HUES48 (cell line): ENCODE measurements around the gene ZNF502.
"Not testable (repeated sequence)": the region's sequence is repeated elsewhere in the genome, so short reads cannot be mapped to it uniquely, and the experiment has no call there.

ENCODE experiments used
- H3K27ac ChIP-seq: one replicate; pipeline ENCODE4 v1.7.0; 2013; ENCODE audit warnings: low read depth, low read length, inconsistent platforms
- H3K27me3 ChIP-seq: 2 replicates; pipeline ENCODE4 v1.6.1; 2013; ENCODE audit warnings: mild to moderate bottlenecking, low read length; ENCODE audit not compliant: control insufficient read depth, insufficient read depth
- H3K36me3 ChIP-seq: 2 replicates; pipeline ENCODE4 v1.6.1; 2013; ENCODE audit warnings: low read length; ENCODE audit not compliant: control insufficient read depth, insufficient read depth
- H3K4me1 ChIP-seq: 2 replicates; pipeline ENCODE4 v1.6.1; 2013; ENCODE audit warnings: mild to moderate bottlenecking, low read length; ENCODE audit not compliant: control insufficient read depth, insufficient read depth
- H3K4me3 ChIP-seq: 2 replicates; pipeline ENCODE4 v1.5.1; 2013; ENCODE audit warnings: mild to moderate bottlenecking, low read depth, low read length
- H3K9ac ChIP-seq: 2 replicates; pipeline ENCODE4 v1.6.1; 2013; ENCODE audit warnings: mild to moderate bottlenecking, low read depth, low read length, moderate library complexity
- H3K9me3 ChIP-seq: 2 replicates; pipeline ENCODE4 v1.6.1; 2013; ENCODE audit warnings: low read length; ENCODE audit not compliant: control insufficient read depth, insufficient read depth

The ZNF502 gene

GRCh38 chr3:44712455-44713075 is at the start of gene ZNF502:
Gene ZNF502 (plus strand): TSS chr3:44712660. CDS start chr3:44720262, 7,602 bp downstream.
- Histone ChIP-seq H3K36me3 (0 out of 2 replicates have a peak, but pooled peaks cover 3% of the 10 kb centered on the region), H3K9me3 (peaks cover 66% of the 10 kb centered on the region), H3K27ac (no peak within 1 kb of the TSS), H3K4me1 (no peaks in the 10 kb centered on the region), H3K9ac (peak within 1 kb of the TSS; percentile 67; the same call in 1 of the 2 replicates), H3K27me3 (no peaks in the 10 kb centered on the region), H3K4me3 (peak within 1 kb of the TSS; percentile 90)

GRCh38 chr3:44665173-44665572 is 47.3 kb upstream of the ZNF502 start:
- H3K36me3 ChIP-seq, result peaks cover 19% of the 10 kb centered on the region
- no peak overlapping the region for H3K4me3 ChIP-seq
- H3K9ac ChIP-seq, result no peak overlapping the region
- no peaks in the 10 kb centered on the region for H3K27me3 ChIP-seq
- no peak overlapping the region for H3K27ac ChIP-seq
- H3K9me3 ChIP-seq, result no peaks in the 10 kb centered on the region
- no peaks in the 10 kb centered on the region for H3K4me1 ChIP-seq

DNA sequence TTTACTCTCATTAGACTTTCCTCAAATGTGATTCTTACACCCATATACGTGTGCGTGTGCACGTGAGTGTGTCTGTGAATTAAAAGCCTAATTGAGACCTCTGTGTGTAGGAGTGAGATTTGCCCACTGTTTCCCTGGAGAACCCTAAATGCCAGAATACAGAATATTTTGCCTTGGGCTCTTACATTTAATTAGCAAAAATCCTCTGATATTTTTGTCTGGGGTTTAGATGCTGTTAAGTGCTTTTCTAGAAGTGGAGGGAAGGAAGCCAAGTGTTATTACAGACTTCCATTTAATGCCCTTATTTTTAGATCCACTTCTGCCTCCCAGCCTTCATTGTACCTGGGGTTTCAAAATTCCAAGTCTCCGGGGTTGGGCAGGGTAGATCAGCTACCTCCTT is 46.1 kb upstream of the ZNF502 start:
- no peak overlapping the region for H3K4me3 ChIP-seq
- peaks cover 8% of the 10 kb centered on the region; the same call in 1 of the 2 replicates for H3K36me3 ChIP-seq
- H3K27me3 ChIP-seq, result no peaks in the 10 kb centered on the region
- no peaks in the 10 kb centered on the region for H3K9me3 ChIP-seq
- H3K4me1 ChIP-seq, result no peaks in the 10 kb centered on the region
- no peak overlapping the region for H3K9ac ChIP-seq
- H3K27ac ChIP-seq, result no peak overlapping the region

DNA sequence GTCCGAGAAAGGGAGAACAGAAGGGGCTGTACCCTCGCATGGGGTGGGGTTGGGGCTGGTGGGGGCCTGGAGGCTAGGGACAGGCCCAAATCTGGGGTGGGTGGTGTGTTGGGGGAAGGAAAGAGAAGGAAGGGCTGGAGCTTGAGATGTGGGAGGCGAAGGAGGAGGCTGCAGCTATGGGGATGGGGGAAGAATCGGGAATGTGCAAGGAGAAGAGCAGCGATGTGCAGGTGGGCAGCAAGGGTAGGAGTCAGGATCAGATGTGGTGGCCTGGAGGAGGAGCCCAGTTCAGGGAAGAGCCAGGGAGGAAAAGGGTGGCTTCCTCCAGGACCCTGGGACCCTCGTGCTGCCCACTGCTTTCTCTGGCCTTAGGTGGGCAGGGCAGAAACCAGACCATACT is 42.7 kb upstream of the ZNF502 start:
- H3K9me3 ChIP-seq, result no peaks in the 10 kb centered on the region
- no peaks in the 10 kb centered on the region for H3K4me1 ChIP-seq
- no peak overlapping the region for H3K4me3 ChIP-seq
- no peaks in the 10 kb centered on the region for H3K27me3 ChIP-seq
- no peaks in the 10 kb centered on the region for H3K36me3 ChIP-seq
- no peak overlapping the region for H3K27ac ChIP-seq
- H3K9ac ChIP-seq, result no peak overlapping the region

GRCh38 chr3:44673466-44673865 is 39.0 kb upstream of the ZNF502 start:
- not testable (repeated sequence) for H3K4me3 ChIP-seq, H3K9ac ChIP-seq, H3K27me3 ChIP-seq, H3K36me3 ChIP-seq, H3K27ac ChIP-seq, H3K4me1 ChIP-seq, H3K9me3 ChIP-seq

- peaks cover 3% of the 10 kb centered on the region for H3K9me3 ChIP-seq
- no peaks in the 10 kb centered on the region for H3K4me1 ChIP-seq
- H3K36me3 ChIP-seq, result no peaks in the 10 kb centered on the region
- H3K27me3 ChIP-seq, result no peaks in the 10 kb centered on the region
- no peak overlapping the region for H3K4me3 ChIP-seq
- H3K27ac ChIP-seq, result no peak overlapping the region
- H3K9ac ChIP-seq, result no peak overlapping the region
These were observed 38.2 kb upstream of the ZNF502 start for GRCh38 chr3:44674211-44674610.

DNA sequence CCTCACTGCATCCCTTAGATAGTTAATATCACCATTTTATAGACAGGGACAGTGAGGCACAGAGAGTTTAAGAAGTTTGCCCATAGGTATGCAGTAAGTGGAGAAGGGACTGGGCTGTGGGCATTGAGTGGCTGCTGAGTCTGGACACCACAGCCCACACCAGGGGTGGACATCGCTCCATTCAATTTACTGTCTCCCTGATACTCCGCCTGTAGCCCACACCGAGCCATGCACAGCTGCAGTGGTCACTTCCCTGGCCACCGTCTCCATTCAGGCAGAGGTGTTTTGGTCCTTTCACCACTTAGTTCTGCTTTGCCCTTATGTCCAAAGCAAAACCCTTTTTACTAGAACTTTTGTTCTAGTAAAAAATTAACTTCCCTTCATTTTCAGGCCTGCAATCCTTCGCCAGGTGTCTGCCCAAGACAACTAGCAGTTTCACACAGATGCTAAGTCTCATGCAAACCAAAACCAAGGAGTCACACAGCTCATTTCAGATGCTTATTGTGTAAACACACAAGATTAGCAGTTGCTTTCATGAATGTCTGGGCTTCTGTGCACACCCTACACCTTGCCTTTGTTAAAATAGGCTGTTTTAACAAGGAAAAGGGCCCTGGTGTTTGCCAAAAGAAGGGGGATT is 33.9 kb upstream of the ZNF502 start:
- Histone ChIP-seq H3K4me3 (no peak overlapping the region), H3K36me3 (no peaks in the 10 kb centered on the region), H3K9me3 (peaks cover 12% of the 10 kb centered on the region), H3K27me3 (no peaks in the 10 kb centered on the region), H3K27ac (no peak overlapping the region), H3K9ac (no peak overlapping the region), H3K4me1 (no peaks in the 10 kb centered on the region)

- Histone ChIP-seq H3K4me1 (no peaks in the 10 kb centered on the region), H3K9ac (no peak overlapping the region), H3K27me3 (no peaks in the 10 kb centered on the region), H3K9me3 (peaks cover 21% of the 10 kb centered on the region), H3K27ac (no peak overlapping the region), H3K36me3 (no peaks in the 10 kb centered on the region), H3K4me3 (no peak overlapping the region)
These were observed 31.5 kb upstream of the ZNF502 start for GRCh38 chr3:44680921-44681455.

DNA sequence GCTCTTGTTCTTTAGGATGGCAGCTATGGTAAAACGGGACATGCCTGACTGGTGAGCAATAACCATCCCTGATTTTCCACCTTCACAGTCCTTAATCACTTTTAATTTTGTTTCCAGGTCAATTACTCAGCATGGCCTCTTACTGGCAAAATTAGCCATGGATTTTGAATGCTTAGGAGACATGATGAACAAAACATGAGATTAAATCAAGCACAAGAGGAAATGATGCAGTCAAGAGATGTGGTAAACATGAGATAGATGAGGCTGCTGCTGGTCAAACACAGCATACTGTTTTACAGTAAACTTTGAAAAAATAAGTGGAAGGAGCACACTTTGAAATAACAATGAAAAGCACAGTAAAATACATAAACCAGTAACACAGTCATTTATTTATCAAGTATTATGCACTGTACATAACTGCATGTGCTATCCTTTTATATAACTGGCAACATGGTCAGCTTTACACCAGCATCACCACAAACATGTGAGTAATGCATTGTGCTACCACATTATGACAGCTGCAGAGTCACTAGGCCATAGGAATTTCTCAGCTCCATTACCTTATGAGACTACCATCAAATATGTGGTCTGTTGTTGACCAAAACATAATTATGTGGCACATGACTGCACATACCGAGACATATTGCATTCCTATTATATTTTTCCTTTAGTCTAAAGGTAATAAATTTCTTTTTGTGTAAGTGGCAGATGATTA is 30.1 kb upstream of the ZNF502 start:
- H3K36me3 ChIP-seq, result no peaks in the 10 kb centered on the region
- H3K9ac ChIP-seq, result no peak overlapping the region
- no peak overlapping the region for H3K4me3 ChIP-seq
- no peak overlapping the region for H3K27ac ChIP-seq
- H3K4me1 ChIP-seq, result no peaks in the 10 kb centered on the region
- H3K9me3 ChIP-seq, result peaks cover 28% of the 10 kb centered on the region
- no peaks in the 10 kb centered on the region for H3K27me3 ChIP-seq

- H3K27ac ChIP-seq, result no peak overlapping the region
These were observed 27.2 kb upstream of the ZNF502 start for GRCh38 chr3:44685128-44685800.

More at GRCh38 chr3:44685128-44685800, 27.2 kb upstream of the ZNF502 start:
- no peaks in the 10 kb centered on the region for H3K4me1 ChIP-seq
- peaks cover 44% of the 10 kb centered on the region for H3K9me3 ChIP-seq
- H3K27me3 ChIP-seq, result no peaks in the 10 kb centered on the region
- H3K36me3 ChIP-seq, result no peaks in the 10 kb centered on the region
- H3K4me3 ChIP-seq, result peak overlapping the region; percentile 80
- peak overlapping the region; percentile 48; the same call in 1 of the 2 replicates for H3K9ac ChIP-seq
